Upper lobe of right lung (tissue), 1 donor: Measurements from ENCODE around the gene MDP1. TPM values are rescaled to one million over a fixed set of nuclear protein-coding genes. Genes with fewer than 3 reads are reported as not detected.

ENCODE experiments used
- ATAC-seq: fragments of 200-7000 bp; cut with Tn5 transposase; one replicate; pipeline ENCODE4 v1.9.1; 2020; ENCODE audit warnings: mild to moderate bottlenecking, moderate library complexity
- DNase-seq: peaks from one replicate; pipeline ENCODE4 v3.0.0-alpha.2; 2020
- H3K27ac ChIP-seq: fragments of 200-600 bp; one replicate; pipeline ENCODE4 v1.8.0; 2022
- H3K27me3 ChIP-seq: fragments of 200-600 bp; one replicate; pipeline ENCODE4 v1.8.0; 2022; ENCODE audit warnings: mild to moderate bottlenecking
- H3K36me3 ChIP-seq: fragments of 200-600 bp; one replicate; pipeline ENCODE4 v1.8.0; 2022
- H3K4me1 ChIP-seq: fragments of 200-600 bp; one replicate; pipeline ENCODE4 v1.8.0; 2022
- H3K4me3 ChIP-seq: fragments of 200-600 bp; one replicate; pipeline ENCODE4 v1.8.0; 2022; ENCODE audit warnings: mild to moderate bottlenecking
- H3K9me3 ChIP-seq: fragments of 200-600 bp; one replicate; pipeline ENCODE4 v1.8.0; 2022
- intact Hi-C: fragments of 100-400 bp; cut with DNase I; formaldehyde crosslinking; loops from one replicate; pipeline ENCODE4 v1.11.0; 2022
- total RNA-seq: library from RNA; stranded (reverse); fragmentation: NEBNext Ultra II Directional; extraction: Animal tissue kit (Norgen Biotek cat#: 25700); gene quantifications from one replicate; pipeline ENCODE4 v1.2.1, GENCODE V29; 2021
- TF ChIP-seq, protein P1 (sequence below): fragments of 200-600 bp; IDR thresholded peaks from one replicate; pipeline ENCODE4 v1.8.0; 2022; ENCODE audit warnings: antibody characterized with exemption
- donor health status: DM: no; HTN: yes; CAD: no; lungs with severe emphysema.

The MDP1 gene
- total RNA-seq, 1 donor from 2014 or later = 17.8 TPM

DNA sequence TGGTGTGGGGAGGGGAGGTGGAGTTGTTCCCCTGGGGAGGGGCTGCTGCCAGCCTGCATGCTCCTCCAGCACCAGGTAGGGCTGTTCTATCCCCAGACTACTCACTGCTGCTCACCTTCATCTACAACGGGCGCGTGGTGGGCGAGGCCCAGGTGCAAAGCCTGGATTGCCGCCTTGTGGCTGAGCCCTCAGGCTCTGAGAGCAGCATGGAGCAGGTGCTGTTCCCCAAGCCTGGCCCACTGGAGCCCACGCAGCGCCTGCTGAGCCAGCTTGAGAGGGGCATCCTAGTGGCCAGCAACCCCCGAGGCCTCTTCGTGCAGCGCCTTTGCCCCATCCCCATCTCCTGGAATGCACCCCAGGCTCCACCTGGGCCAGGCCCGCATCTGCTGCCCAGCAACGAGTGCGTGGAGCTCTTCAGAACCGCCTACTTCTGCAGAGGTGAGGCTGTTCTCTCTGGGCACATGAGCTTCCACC lies 51.3 kb downstream of the MDP1 start:
- H3K4me3 ChIP-seq = no peak overlapping the region
- DNase-seq = no peak
- no peaks in the 10 kb centered on the region for H3K9me3 ChIP-seq
- no peak for ATAC-seq
- TF ChIP-seq, protein P1, sequence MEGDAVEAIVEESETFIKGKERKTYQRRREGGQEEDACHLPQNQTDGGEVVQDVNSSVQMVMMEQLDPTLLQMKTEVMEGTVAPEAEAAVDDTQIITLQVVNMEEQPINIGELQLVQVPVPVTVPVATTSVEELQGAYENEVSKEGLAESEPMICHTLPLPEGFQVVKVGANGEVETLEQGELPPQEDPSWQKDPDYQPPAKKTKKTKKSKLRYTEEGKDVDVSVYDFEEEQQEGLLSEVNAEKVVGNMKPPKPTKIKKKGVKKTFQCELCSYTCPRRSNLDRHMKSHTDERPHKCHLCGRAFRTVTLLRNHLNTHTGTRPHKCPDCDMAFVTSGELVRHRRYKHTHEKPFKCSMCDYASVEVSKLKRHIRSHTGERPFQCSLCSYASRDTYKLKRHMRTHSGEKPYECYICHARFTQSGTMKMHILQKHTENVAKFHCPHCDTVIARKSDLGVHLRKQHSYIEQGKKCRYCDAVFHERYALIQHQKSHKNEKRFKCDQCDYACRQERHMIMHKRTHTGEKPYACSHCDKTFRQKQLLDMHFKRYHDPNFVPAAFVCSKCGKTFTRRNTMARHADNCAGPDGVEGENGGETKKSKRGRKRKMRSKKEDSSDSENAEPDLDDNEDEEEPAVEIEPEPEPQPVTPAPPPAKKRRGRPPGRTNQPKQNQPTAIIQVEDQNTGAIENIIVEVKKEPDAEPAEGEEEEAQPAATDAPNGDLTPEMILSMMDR = no peak
- intact Hi-C loops = no loop called here
- H3K27me3 ChIP-seq = no peaks in the 10 kb centered on the region
- H3K36me3 ChIP-seq = peaks cover 76% of the 10 kb centered on the region
- H3K27ac ChIP-seq = no peak overlapping the region
- H3K4me1 ChIP-seq = peaks cover 23% of the 10 kb centered on the region

Other genes with a start within 250 kb of the MDP1 start
- 16.3 TPM for gene DHRS4L2, start 227.1 kb downstream of the MDP1 start, total RNA-seq
- 0.96 TPM for gene CARMIL3, start 164.1 kb downstream of the MDP1 start, total RNA-seq
- not detected for gene CPNE6, start 144.5 kb downstream of the MDP1 start, total RNA-seq
- 39.9 TPM for gene PCK2, start 121.8 kb downstream of the MDP1 start, total RNA-seq
- 57.8 TPM for gene DCAF11, start 101.3 kb downstream of the MDP1 start, total RNA-seq
- 2.8 TPM for gene NRL, start 101.1 kb downstream of the MDP1 start, total RNA-seq
- 1.1 TPM for gene FITM1, start 85.4 kb downstream of the MDP1 start, total RNA-seq
- 171 TPM for gene PSME1, start 79.9 kb downstream of the MDP1 start, total RNA-seq
- gene EMC9, start 74.5 kb downstream of the MDP1 start, total RNA-seq = 10.5 TPM
- 138 TPM for gene PSME2, start 69.5 kb downstream of the MDP1 start, total RNA-seq
- gene RNF31, start 68.6 kb downstream of the MDP1 start, total RNA-seq = 52.3 TPM
- gene IRF9, start 54.8 kb downstream of the MDP1 start, total RNA-seq = 123 TPM
- 18.5 TPM for gene REC8, start 44.0 kb downstream of the MDP1 start, total RNA-seq
- 25.1 TPM for gene IPO4, start 27.2 kb downstream of the MDP1 start, total RNA-seq
- 52.0 TPM for gene TM9SF1, start 20.6 kb downstream of the MDP1 start, total RNA-seq
- gene TSSK4, start 10.4 kb downstream of the MDP1 start, total RNA-seq = not detected
- gene CHMP4A, start 2.6 kb downstream of the MDP1 start, total RNA-seq = 48.0 TPM
- gene NEDD8, start 16.3 kb upstream of the MDP1 start, total RNA-seq = 142 TPM
- 73.2 TPM for gene GMPR2, start 16.9 kb upstream of the MDP1 start, total RNA-seq
- gene TINF2, start 26.6 kb upstream of the MDP1 start, total RNA-seq = 92.3 TPM
- 12.3 TPM for gene TGM1, start 47.1 kb upstream of the MDP1 start, total RNA-seq
- gene RABGGTA, start 55.5 kb upstream of the MDP1 start, total RNA-seq = 50.3 TPM
- gene DHRS1, start 83.7 kb upstream of the MDP1 start, total RNA-seq = 28.0 TPM
- gene NOP9, start 83.8 kb upstream of the MDP1 start, total RNA-seq = 21.4 TPM
- gene CIDEB, start 91.9 kb upstream of the MDP1 start, total RNA-seq = 18.8 TPM
- gene LTB4R2, start 94.1 kb upstream of the MDP1 start, total RNA-seq = 6.4 TPM
- 9.8 TPM for gene LTB4R, start 95.4 kb upstream of the MDP1 start, total RNA-seq
- 54.5 TPM for gene ADCY4, start 119.0 kb upstream of the MDP1 start, total RNA-seq
- 23.4 TPM for gene RIPK3, start 123.9 kb upstream of the MDP1 start, total RNA-seq
- gene NFATC4, start 152.1 kb upstream of the MDP1 start, total RNA-seq = 42.5 TPM
- 16.6 TPM for gene NYNRIN, start 182.9 kb upstream of the MDP1 start, total RNA-seq
- gene CBLN3, start 213.6 kb upstream of the MDP1 start, total RNA-seq = 2.9 TPM
- 56.2 TPM for gene KHNYN, start 213.9 kb upstream of the MDP1 start, total RNA-seq
- 61.6 TPM for gene SDR39U1, start 226.7 kb upstream of the MDP1 start, total RNA-seq